HG02759 (cell line): ENCODE data around the gene CT45A3.
"Not testable (repeated sequence)": the region's sequence is repeated elsewhere in the genome, so short reads cannot be mapped to it uniquely, and the experiment has no call there.

ENCODE experiments used
- ATAC-seq: cut with Tn5 transposase; IDR thresholded peaks from one replicate; pipeline ENCODE4 v1.9.1; 2021; ENCODE audit warnings: mild to moderate bottlenecking, moderate library complexity; ENCODE audit not compliant: unreplicated experiment

CT45A3 gene, protein sequence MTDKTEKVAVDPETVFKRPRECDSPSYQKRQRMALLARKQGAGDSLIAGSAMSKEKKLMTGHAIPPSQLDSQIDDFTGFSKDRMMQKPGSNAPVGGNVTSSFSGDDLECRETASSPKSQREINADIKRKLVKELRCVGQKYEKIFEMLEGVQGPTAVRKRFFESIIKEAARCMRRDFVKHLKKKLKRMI

DNA sequence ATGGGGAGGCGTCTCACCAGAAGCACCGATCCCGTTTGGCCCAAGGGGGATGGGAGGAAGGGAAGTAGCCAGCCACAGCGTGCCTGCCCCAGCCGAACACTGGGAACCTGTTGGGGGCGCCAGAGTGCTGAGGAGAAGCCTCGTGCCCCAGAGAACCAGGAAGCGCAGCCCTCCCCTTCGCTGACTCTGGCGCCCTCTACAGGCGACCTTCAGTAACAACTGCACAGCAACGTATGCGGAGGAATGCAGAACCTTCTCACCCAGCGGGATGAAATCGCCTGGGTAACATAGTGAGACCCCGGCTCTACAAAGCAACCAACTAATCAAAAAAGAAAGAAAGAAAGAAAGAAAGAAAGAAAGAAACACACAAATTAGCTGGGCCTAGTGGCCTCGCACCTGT, at the start of gene CT45A3:
CT45A3 (minus strand) TSS at position 101 of the 400 bp plus-strand sequence. CDS start 3,747 bp downstream, outside the sequence.
- not testable (repeated sequence) for ATAC-seq

DNA sequence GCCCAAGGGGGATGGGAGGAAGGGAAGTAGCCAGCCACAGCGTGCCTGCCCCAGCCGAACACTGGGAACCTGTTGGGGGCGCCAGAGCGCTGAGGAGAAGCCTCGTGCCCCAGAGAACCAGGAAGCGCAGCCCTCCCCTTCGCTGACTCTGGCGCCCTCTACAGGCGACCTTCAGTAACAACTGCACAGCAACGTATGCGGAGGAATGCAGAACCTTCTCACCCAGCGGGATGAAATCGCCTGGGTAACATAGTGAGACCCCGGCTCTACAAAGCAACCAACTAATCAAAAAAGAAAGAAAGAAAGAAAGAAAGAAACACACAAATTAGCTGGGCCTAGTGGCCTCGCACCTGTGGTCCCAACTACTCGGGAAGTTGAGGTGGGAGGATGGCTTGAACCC, 34.7 kb upstream of the CT45A3 start, which contains the start of gene CT45A6:
CT45A6 (minus strand) TSS at position 101 of the 400 bp plus-strand sequence. CDS start 3,794 bp downstream, outside the sequence.
- not testable (repeated sequence) for ATAC-seq

DNA sequence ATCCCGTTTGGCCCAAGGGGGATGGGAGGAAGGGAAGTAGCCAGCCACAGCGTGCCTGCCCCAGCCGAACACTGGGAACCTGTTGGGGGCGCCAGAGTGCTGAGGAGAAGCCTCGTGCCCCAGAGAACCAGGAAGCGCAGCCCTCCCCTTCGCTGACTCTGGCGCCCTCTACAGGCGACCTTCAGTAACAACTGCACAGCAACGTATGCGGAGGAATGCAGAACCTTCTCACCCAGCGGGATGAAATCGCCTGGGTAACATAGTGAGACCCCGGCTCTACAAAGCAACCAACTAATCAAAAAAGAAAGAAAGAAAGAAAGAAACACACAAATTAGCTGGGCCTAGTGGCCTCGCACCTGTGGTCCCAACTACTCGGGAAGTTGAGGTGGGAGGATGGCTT, 17.4 kb upstream of the CT45A3 start, which contains the start of gene CT45A5:
CT45A5 (minus strand) TSS at position 101 of the 400 bp plus-strand sequence. CDS start 3,774 bp downstream, outside the sequence.
- ATAC-seq = not testable (repeated sequence)

DNA sequence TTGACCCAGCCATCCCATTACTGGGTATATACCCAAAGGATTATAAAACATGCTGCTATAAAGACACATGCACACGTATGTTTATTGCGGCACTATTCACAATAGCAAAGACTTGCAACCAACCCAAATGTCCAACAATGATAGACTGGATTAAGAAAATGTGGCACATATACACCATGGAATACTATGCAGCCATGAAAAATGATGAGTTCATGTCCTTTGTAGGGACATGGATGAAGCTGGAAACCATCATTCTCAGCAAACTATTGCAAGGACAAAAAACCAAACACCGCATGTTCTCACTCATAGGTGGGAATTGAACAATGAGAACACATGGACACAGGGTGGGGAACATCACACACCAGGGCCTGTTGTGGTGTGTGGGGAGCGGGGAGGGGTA, 23.3 kb downstream of the CT45A3 start:
- not testable (repeated sequence) for ATAC-seq

DNA sequence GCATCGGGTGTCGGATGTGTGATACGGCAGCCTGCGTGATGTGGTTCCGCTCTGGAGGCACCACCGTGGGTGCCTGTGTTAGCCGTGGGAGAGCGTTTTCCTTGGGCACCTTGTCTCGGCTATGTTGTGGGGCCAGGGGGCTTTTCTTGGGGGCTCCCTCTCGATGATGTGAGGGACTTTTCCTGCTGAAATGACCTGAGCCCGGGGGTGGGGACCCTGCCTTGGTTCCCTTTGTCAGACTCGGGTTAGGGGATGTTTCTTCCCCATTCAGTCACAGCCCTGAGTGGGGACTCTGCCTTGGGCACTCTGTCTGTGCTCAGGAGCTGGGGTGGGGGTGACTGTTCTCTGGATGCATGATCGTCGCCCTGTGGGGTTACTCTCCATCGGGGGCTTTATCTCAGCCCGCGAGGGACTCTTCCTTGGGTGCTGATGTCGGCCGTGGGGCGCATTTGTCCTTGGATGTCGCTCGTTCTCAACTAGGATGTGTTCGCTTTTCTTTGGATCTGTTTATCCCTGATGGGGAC, 26.7 kb downstream of the CT45A3 start:
- no peak for ATAC-seq

DNA sequence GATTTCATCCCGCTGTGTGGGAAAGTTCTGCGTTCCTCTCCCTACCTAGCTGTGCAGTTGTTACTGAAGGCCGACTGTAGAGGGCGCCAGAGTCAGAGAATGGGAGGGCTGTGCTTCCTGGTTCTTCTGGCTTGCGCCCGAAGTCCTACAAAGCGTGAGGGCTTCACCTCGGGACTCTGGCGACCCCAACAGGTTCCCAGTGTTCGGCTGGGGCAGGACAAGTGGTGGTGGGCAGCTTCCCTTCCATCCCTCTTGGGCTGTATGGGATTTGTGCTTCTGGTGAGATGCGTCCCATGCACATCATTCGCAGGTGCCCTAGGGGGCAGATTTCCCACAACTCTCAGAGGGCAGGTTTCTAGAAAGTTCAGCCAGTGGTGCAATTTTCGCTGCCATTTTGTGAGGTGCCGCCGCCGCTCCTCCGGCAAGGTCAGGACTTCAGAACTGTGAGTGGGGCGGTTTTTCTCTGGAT, 27.3 kb downstream of the CT45A3 start:
- no peak for ATAC-seq

DNA sequence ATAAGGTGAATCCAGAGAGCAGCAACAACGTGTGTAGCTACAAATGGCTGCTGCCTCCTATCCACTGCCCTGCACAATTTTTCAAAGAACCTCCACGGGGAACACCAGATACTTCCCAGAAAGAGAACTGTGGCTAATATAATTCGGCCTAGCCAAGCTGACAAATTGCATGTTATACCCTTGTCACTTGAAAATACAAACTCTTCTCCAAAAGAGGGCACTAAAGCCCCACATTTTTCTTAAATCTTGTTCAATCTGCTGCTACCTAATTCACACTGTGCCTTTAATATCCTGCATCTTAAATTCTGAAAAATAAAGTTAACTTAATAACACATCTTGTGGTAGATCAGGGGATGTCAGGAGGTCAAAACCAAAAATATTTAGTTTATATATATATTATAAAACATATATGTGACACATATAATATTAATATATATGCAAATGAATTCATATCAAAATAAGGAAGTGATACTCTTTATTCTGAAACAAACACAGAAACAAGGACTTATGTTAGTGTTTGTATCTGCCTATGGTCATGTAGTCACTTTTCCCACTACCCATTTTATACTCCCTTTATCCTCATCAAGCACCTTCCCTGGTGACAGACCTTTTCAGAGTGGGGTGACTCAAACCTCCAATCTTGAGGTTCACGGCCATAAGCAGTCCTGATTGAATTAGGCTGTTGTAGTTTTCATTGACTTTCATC, 30.5 kb downstream of the CT45A3 start:
- no peak for ATAC-seq

DNA sequence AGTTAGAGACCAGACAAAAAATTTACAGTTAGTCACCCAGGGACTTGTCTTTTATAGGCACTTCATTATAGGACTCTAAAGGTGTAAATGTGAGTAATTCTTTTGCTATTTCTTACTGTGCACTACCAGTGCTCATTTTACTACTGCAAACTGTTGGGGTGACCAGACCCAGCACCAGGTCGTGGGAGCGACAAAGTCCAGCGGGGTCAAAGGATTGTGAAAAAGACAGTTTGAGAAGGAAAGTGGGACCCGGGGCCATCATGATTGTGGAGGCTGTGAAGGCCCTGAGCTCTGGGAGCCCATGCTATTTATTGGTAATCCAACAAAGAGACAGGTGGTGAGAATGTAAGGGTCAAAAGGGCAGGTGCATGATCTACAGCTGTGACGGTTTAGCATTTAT, 33.3 kb downstream of the CT45A3 start:
- ATAC-seq = not testable (repeated sequence)

DNA sequence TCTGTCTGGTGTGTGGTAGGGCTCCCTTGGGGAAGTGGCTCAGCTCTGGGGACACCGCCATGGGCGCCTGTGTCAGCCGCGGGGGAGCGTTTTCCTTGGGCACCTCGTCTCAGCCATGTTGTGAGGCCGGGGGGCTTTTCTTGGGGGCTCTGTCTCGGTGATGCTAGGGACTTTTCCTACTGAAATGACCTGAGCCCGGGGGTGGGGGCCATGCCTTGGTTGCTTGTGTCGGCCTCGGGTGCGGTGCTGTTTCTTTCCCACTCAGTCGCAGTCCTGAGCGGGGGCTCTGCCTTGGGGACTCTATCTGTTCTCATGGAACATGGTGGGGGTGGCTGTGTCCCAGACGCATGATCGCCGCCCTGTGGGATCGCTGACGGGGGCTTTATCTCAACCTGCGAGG, 54.2 kb downstream of the CT45A3 start:
- ATAC-seq = no peak

DNA sequence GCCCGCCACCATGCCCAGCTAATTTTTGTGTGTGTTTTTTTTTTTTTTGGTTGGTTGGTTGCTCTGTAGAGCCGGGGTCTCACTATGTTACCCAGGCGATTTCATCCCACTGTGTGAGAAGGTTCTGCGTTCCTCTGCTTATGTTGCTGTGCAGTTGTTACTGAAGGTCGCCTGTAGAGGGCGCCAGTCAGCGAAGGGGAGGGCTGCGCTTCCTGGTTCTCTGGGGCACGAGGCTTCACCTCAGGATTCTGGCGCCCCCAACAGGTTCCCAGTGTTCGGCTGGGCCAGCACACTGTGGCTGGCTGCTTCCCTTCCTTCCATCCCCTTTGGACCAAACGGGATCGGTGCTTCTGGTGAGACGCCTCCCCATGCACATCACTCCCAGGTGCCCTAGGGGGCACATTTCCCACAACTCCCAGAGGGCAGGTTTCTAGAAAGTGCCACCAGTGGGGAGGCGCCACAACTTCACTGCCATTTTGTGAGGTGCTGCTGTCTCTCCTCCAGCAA, 54.8 kb downstream of the CT45A3 start, which contains the start of gene CT45A1:
CT45A1 (plus strand) TSS at position 457 of the 507 bp plus-strand sequence. CDS start 5,302 bp downstream, outside the sequence.
- not testable (repeated sequence) for ATAC-seq
